ELR (cell line): Measurements from ENCODE around the gene TXNDC17.
"Not testable (repeated sequence)": the region's sequence is repeated elsewhere in the genome, so short reads cannot be mapped to it uniquely, and the experiment has no call there.

Experiments
- DNase-seq: peaks from one replicate; pipeline ENCODE4 v3.0.0-alpha.2; 2015; ENCODE audit warnings: low read depth

The TXNDC17 gene

DNA sequence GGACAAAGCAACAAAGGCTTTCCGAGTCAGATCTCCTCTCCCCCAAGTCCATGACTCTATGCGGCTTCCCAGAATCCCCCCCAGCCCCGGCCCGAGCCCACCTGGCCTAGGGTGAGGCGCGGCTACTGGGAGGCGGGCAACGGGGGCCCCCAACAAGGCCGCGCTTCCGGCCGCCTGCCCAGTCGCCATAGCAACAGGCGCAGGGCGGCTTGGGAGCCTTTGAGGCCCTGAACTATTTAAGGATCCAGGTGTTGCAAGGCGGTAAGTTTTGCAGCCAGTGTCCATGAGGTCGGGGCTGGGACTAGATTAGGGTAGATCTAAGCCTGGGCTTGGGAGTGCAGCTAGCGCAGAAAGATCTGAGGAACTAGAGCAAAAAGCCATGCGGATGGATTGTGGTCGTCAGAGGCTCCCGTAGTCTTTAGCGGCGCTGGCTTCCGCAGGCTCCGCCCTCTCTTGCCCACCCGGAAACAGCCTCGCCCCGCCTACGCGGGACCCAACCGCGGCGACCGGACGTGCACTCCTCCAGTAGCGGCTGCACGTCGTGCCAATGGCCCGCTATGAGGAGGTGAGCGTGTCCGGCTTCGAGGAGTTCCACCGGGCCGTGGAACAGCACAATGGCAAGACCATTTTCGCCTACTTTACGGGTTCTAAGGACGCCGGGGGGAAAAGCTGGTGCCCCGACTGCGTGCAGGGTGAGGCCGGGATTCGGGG, at the start of gene TXNDC17, which contains the start of gene KIAA0753:
TXNDC17 (plus strand) TSS at position 525 of the 711 bp plus-strand sequence; CDS start at position 548, 23 bp downstream.
KIAA0753 (minus strand) TSS at position 176 of the 711 bp plus-strand sequence. CDS start 5,608 bp downstream, outside the sequence.
- DNase-seq: peak; percentile 93

DNA sequence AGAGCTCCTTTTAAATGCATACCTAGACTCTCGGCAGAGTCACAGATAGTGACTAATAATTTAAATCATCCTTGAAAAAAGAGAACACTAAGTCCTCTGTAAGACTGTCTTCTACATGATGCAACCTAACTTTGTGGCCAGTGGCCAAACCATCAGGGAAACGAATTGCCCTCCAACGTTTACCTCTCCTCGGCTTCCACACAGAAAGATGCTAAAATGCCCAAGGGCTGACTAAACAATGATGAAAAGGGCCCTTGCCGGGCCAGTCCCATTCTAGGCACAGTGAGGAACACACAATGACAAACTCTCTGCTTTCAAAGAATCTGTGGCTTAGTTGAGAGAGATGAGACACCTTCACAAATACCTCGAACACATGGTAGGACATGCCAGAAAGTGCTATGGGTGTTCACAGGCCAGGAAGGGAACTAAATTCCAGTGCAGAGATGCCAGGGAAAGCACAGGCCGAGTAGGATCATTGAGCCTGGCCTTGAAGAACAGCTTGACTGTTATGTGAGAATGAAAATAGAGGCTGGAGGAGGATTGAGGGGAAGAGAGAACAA, 49.2 kb upstream of the TXNDC17 start:
- DNase-seq: peak; percentile 93

DNA sequence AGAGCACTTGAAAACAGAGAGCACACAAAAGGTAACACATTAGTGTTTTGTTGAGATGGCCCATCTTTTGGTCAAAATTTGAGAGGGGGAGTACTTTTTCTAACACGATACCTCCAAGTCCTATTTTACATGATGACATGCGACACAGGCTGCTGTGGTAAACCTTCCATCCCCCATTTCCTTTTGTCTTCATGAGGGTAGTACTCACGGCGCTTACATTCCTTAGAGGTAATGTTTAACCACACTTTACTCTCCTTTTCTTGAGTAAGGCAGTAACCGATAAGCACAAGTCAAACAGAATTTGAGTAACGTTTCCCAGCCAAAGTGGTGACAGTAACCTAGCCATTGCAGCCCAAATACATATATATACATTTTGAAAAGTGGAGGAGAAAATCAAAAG, 48.7 kb upstream of the TXNDC17 start:
- peak; percentile 56 for DNase-seq

DNA sequence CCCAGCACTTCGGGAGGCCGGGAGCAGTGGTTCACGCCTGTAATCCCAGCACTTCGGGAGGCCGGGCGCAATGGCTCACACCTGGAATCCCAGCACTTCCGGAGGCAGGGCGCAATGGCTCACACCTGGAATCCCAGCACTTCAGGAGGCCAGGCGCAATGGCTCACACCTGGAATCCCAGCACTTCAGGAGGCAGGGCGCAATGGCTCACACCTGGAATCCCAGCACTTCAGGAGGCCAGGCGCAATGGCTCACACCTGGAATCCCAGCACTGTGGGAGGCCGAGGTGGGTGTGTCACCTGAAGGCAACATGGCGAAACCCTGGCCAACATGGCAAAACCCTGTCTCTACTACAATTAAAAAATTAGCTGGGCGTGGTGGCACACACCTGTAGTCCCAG, 47.5 kb upstream of the TXNDC17 start:
- not testable (repeated sequence) for DNase-seq

DNA sequence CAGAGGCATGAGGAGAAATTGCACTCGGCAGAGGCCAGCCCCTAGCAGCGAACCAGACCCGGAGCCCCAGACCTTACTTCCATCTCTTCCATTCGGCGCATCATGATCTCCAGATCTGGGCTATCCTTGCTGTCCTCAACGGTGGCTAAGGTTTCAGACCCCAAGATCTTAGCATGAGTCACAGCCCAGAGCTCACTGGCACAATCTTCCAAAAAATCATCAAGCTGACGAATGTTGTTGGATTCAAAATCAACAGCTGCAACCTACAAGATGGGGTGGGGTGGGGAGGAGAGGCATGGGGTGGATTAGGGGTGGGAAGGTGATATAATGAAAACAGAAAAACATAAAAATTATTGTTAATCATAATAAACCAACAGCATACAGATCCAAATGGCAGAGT, 44.8 kb upstream of the TXNDC17 start:
- DNase-seq: no peak

DNA sequence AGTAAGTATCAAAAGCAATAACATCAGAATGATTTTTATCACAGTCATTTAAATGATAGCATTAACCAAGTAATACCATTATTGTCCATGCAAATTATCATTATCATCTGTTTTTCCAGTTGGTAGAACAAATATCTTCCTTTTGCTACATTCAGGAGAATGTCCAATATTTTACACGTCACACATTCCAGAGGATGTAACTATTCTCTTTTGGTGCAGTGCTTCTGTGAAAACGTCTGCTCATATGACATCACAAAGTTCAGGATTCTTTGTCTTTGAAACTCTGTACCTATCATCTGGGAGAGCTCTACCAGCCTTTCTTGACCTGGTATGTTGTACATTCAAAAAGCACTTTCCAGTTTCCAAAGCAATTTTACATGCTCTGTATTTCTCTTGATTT, 44.3 kb upstream of the TXNDC17 start:
- no peak for DNase-seq

DNA sequence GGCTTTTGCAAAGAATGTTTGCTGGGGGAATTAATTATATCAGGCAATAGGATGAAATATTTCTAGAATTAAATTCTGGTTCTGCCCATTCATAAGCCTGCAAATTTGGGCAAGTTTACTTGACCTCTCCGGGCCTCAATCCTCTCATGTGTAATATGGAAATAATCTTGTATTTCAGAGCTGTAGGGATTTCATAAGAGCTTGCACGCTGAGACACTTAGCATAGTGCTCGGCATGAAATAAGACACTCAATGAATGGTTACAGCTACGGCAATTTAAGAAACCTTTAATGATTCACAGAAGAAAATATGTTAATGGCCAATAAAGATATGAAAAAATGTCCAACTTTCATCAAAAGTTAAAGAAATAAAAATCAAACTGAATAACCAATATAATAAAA, 43.9 kb upstream of the TXNDC17 start:
- DNase-seq: no peak

DNA sequence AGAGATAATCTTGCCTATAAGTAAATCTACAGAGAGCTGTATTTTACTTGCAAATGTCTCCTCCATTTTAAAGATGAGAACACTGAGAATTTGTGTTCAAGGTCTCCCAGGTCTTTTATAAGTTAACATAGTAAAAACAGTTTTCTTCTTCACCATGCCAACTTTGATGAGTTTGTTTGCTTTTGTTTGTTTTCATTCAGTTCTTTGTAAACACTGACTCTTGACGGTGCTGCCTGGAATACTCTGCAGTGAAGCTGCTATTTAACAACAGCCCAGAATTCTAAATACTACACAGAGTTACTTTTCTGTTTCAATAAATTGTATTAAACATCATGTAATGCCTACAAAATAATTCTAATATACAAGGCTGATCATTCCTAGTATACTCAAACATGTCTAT, 43.1 kb upstream of the TXNDC17 start:
- DNase-seq: no peak

DNA sequence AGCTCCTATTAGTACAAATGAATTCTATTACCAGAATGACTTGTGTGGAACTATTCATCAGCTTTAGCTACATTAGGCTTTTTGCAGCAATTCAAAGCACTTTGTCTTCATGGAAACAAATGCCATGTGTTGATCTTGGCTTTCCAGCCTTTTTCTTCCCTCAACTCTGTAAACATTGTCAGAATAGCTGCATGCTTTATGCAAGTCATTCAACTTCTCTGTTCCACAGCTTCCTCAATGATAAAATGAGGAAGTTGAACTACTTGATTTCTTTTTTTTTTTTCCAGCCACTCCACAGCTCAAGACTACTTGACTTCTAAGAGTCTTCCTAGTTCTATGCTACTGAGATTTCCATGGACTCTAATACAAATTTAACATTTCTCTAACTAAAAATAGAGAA, 41.5 kb upstream of the TXNDC17 start:
- DNase-seq: no peak

DNA sequence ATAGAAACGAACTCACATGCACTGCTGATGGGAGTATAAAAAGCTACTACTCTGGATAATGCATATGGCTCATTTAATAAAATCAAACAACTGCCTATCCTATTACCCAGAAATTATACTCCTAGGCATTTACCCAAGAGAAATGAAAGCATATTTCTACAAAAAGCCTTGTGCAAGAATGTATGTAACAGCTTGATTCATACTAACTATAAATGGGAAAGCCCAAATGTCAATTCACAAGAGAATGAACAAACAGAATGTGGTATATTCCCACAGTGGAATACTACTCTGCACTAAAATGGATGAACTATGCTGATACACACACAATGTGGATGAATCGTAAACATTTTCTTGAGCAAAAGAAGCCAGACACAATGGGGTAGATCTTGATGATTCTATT, 38.7 kb upstream of the TXNDC17 start:
- no peak for DNase-seq

DNA sequence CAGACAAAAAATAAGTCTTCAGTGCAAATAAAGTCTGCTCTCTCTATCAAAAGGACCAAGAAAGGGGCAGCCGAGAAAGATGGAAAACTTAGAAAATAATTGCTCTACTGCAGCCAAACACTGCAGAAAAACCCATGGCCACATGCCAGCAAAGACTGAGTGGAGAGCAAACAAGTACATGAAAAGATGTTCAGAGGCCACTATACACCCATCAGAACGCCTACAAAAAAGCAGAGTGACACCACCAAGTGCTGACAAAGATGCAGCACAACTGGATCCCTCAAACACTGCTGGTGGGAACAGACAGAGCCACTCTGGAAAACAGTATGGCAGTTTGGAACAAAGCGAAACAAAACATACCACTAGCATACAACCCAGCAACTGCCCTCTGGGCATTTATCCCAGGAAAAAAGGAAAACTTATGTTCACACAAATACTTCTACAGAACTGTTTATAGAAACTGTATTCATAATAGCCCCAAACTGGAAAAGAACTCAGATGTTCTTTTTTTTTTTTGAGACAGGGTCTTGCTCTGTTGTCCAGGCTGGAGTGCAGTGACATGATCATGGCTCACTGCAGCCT, 37.0 kb upstream of the TXNDC17 start:
- DNase-seq: no peak

DNA sequence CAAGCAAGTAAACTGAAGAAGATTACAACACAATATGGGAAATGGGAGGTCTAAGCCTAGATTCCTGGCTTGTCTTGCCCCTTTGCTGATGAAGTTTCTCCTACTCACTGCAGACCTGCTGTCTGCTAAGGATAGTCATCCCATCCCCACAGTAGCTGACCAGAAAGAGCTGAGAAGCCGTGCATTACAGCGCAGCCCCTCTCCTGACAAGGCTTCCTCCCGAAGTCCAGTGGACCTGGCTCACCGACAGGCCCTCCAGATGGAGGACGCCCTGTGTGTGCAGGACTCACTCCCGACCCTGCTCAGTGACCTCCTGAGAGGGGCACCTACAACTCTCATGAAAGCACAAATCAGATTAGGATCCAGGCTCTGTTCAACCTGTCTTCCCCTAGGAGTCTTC, 35.7 kb upstream of the TXNDC17 start:
- no peak for DNase-seq

DNA sequence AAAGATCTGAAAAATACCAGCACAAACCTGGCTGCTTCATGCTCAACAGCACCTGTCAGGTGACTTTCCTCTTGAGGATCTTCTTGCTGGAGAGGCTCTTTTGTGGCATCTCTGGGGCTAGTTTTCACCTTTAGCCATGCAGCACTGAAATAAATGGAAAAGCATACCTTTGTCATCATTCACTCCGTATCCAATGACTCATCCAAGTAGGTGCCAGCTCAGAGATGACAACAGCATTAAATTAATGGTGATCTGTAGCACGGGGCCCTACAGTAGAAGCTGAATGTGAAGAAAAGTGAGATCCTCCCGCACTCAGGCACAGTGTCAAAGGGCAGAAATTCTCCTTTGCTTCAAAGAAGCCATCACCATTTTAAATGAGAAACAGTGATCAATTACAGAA, 32.5 kb upstream of the TXNDC17 start:
- DNase-seq: peak; percentile 78

DNA sequence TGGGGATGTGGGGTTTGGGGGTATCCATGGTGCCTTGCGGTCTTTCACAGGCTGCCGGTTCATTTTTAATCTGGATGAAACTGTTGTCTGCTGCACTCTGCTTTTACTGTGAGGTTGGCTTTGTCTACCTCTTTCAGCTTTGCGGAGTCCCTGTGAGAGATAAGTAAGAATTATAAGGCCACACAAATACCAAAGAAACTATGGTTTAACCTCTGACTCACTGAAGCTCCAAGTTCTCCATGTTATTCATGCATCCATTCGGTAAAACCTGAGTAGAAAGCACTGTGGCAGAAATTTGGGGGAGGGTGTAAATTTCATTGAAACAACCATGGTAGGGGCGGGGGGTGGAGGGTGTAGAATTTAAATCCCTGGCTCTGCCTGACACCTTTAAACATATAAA, 30.8 kb upstream of the TXNDC17 start:
- peak; percentile 19 for DNase-seq

DNA sequence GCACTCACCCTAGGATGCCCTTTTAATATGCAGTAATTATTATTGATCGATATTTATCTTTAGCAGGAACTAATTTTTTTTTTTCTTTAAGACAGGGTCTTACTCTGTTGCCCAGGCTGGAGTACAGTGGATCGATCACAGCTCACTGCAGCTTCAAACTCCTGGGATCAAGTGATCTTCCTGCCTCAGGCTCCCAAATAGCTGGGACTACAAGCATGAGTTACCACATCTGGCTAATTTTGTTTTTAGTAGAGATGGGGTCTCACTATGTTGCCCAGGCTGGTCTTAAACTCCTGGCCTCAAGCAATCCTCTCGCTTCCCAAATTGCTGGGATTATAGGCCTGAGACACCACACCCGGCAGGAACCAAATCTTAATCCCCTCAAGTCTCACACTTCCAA, 29.6 kb upstream of the TXNDC17 start:
- DNase-seq: no peak

DNA sequence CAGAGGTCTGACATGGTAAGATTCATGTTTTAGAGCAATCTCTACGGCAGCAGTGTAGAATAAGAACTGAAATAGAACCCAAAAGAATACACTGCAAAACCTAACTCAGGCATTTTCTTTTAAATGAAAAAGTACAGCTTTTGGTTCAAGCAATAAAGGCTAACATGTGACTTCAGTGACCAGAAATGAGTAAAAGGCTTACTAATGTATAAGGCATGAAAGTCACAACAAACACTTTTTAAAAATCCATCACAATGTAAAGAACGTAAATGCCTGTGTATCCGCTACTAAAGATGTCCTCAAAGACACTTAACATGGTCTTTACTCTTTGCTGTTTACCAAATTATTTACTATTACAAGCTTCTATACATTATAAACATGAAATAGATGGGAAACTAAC, 16.9 kb upstream of the TXNDC17 start:
- DNase-seq: peak; percentile 43

DNA sequence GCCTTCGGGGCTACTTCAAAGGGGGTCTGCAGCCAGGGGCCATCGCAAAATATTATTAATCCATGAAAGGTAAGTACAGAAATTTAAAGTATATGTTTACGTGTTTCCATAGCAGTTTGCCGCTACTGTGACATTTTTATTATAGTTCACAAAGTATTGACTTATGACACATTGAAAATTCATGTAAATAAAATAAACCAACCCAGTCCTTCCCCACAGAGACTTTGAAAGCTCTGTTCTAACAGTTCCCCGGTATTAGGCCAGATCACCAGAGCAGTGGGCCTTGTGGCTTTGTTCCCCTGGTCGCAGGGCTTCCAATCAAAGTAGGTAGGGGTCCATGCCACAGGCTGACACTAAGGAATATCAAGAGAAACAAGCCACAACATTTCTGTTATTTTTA, 14.2 kb upstream of the TXNDC17 start:
- DNase-seq: peak; percentile 37

DNA sequence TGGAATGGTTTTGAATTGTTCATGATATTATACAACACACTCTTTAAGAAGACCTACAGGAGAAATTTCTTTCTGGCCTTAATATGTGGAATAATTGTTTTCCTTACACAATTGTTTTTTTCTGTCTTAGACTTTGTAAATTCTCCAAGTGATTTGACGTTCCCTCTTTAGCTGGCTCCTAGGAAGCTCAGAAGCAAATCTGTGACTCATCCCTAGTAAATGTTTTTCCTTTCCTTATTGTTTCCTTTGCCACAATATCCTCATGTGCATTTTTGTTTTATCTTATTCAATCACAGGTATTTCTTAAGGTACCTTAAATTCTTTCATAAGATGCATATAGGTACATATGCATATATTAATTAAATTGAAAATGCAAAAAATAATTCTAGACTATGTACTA, 13.8 kb upstream of the TXNDC17 start:
- peak; percentile 64 for DNase-seq

DNA sequence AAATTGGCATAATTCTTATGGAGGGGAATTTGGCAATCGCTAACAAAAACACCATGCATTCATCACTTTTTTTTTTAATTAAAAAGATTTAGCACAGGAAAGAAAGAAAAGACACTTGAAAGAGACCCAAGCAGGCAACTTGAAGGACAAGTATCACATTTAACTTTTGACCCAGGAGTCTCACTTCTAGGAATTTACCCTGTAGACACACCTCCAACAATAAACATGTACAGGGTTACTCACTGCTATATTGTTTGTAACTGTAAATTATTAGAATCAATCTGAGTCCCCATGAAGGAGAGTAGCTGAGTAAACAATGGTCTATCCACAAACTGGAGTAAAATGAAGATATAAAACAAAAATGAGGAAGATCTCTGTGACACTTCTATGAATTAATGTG, 10.5 kb upstream of the TXNDC17 start:
- no peak for DNase-seq

DNA sequence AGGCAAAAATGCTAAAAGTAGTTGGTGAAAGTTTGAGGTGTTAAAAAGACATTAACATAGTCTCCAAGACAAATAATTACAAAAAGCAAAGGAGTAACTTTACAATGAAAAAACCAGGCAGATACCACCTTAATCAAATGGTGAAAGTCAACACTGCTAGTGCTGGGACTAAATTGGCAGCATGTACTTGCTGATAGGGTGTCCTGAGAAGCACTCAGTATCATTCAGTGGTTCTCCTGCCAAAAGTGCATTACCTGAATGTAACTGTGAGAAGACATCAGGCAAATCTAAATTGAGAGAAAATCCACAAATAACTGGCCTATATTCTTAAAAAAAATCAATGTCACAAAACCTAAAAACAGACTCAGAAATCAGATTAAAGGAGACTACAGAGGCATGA, 8.3 kb upstream of the TXNDC17 start:
- DNase-seq: no peak

DNA sequence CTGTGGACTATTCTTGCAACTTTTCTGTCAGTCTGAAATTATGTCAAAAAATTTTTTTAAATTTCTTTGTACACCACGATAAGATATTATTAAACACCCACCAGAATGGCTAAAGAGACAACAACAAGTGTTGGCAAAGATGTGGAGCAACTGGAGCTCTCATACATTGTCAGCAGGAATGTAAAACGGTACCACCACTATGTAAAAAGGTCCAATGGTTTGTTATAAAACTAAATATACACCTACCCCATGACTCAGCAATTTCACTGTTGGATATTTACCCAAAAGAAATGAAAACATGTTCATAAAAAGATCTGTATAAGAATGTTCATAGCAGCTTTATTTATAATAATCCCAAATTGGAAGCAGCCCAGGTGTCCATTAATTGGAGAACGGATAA, 7.6 kb upstream of the TXNDC17 start:
- DNase-seq: no peak

DNA sequence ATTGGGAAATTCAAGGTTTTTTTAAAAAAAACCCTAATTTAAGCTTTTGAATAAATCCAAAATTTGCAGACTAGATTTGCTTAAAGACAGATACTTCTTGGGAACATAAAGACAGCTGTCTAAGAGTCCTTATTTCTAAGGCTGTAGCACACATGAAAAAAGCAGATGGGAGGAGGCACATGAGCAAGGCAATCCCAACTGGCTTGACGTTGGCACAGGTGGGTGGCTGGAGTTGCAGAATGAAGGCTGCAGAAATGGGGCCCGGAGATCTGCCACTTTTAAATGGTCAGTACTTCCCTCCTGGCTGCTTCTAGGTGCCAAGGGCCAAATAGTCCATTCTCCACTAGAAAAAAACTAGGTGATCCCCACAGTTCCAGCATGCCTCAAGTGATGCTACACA, 4.8 kb upstream of the TXNDC17 start:
- no peak for DNase-seq

DNA sequence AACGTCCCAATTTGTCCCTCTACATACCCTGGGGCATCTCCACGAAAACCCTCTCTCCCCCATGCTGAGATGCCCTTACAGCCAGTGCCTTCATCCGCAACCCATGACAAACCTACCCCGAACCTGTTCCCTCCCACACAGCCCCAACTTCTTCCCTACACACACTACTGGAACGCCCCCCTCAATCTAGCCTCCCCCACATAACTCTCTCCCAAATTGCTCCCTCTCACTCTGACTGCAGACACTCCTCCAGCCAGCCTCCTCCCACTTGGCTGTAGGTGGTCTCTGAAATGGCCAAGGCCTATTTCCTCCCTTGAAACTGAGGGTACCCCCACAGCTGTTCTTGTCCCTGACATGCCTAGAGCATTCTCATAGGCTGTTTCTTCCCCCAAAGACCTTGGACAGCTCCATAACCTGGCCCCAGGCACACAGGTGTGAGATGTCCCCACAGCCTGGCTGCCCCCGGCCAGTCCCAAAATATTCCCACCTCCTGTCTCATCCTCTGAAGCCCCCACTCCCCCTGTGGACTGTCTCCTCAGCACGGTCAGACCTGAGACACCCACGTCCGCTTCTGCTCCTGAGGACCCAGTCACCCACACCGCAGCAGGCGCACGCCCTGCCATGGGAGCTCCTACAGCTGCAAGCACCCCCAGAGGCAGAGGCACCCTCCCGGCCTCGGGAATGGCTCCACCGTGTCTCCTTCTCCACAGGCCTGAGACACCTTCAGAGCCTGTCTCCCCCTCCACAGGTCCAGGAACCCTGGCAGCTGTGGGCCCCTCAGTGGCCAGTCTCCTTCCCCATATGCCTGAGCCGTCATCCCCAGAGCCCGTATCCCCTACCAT, 4.0 kb upstream of the TXNDC17 start:
- DNase-seq: no peak
